NCI-H345 treated with DMSO at 0.1 percent for 48 hours (cell line): ENCODE data around the gene S100A1.

Source experiments
- DNase-seq: peaks from one replicate; lab custom pipeline; 2025; ENCODE audit not compliant: unreplicated experiment; lab: John Stamatoyannopoulos, UW

The S100A1 gene

GRCh38 chr1:153679337-153680119 lies 51.3 kb downstream of the S100A1 start:
- DNase-seq = no peak

- no peak for DNase-seq
These were observed 51.8 kb downstream of the S100A1 start for GRCh38 chr1:153680120-153680403.
